G401 (cell line): ENCODE measurements around the gene AGBL1. TPM values are rescaled to one million over a fixed set of nuclear protein-coding genes. Genes with fewer than 3 reads are reported as not detected.
"Not testable (repeated sequence)": the region's sequence is repeated elsewhere in the genome, so short reads cannot be mapped to it uniquely, and the experiment has no call there.

ENCODE experiments used
- DNase-seq: peaks from one replicate; pipeline ENCODE4 v3.0.0-alpha.2; 2015; ENCODE audit warnings: low spot score
- in situ Hi-C: cut with HindIII; loops from 2 replicates; pipeline ENCODE4 v1.10.0; 2016; ENCODE audit warnings: low sequenced_read_pairs, mixed read lengths
- total RNA-seq: library from RNA; depleted of rRNA; stranded (reverse); fragments of >200 nt; shearing (Covaris generic); gene quantifications from 2 replicates; pipeline ENCODE4 v1.2.3, GENCODE V29; 2014

Gene AGBL1
- total RNA-seq, 1 experiment from 2014 or later = not detected

GRCh38 chr15:86077070-86077469 is 2.6 kb upstream of the AGBL1 start:
- in situ Hi-C loops = no loop called here
- no peak for DNase-seq

GRCh38 chr15:86080302-86080701 is 631 bp downstream of the AGBL1 start:
- in situ Hi-C loops = no loop called here
- no peak for DNase-seq

- in situ Hi-C loops = no loop called here
- peak; percentile 88 for DNase-seq
These were observed 3.1 kb downstream of the AGBL1 start for GRCh38 chr15:86082619-86083380.

- in situ Hi-C loops = no loop called here
- DNase-seq = no peak
These were observed 8.1 kb downstream of the AGBL1 start for GRCh38 chr15:86087808-86088207.

- in situ Hi-C loops = no loop called here
- no peak for DNase-seq
These were observed 9.8 kb downstream of the AGBL1 start for GRCh38 chr15:86089422-86089821.

GRCh38 chr15:86101818-86102217 is 22.1 kb downstream of the AGBL1 start:
- DNase-seq = no peak
- in situ Hi-C loops = no loop called here

- in situ Hi-C loops = no loop called here
- DNase-seq = no peak
These were observed 24.2 kb downstream of the AGBL1 start for GRCh38 chr15:86103825-86104224.

- in situ Hi-C loops = no loop called here
- no peak for DNase-seq
These were observed 26.6 kb downstream of the AGBL1 start for GRCh38 chr15:86106306-86106705.

GRCh38 chr15:86115145-86115801 is 35.6 kb downstream of the AGBL1 start:
- peak; percentile 48 for DNase-seq
- in situ Hi-C loops = no loop called here

- DNase-seq = no peak
- in situ Hi-C loops = no loop called here
These were observed 42.0 kb downstream of the AGBL1 start for GRCh38 chr15:86121568-86122225.

GRCh38 chr15:86122691-86123391 is 43.2 kb downstream of the AGBL1 start:
- in situ Hi-C loops, DNase-seq: not testable (repeated sequence)

GRCh38 chr15:86125775-86126174 is 46.1 kb downstream of the AGBL1 start:
- DNase-seq = no peak
- in situ Hi-C loops = no loop called here

GRCh38 chr15:86127547-86127946 is 47.9 kb downstream of the AGBL1 start:
- in situ Hi-C loops = no loop called here
- DNase-seq = no peak

- in situ Hi-C loops = no loop called here
These were observed 55.4 kb downstream of the AGBL1 start for GRCh38 chr15:86135041-86135440.

GRCh38 chr15:86136861-86137260 is 57.2 kb downstream of the AGBL1 start:
- in situ Hi-C loops = no loop called here
- no peak for DNase-seq

More at GRCh38 chr15:86135041-86135440, 55.4 kb downstream of the AGBL1 start:
- DNase-seq = no peak

GRCh38 chr15:86138798-86139197 is 59.1 kb downstream of the AGBL1 start:
- no peak for DNase-seq
- in situ Hi-C loops = no loop called here

GRCh38 chr15:86139828-86140227 is 60.2 kb downstream of the AGBL1 start:
- in situ Hi-C loops = no loop called here

GRCh38 chr15:86154705-86155104 is 75.0 kb downstream of the AGBL1 start:
- DNase-seq = no peak
- in situ Hi-C loops = no loop called here

More at GRCh38 chr15:86139828-86140227, 60.2 kb downstream of the AGBL1 start:
- DNase-seq = no peak

- in situ Hi-C loops = no loop called here
- no peak for DNase-seq
These were observed 75.9 kb downstream of the AGBL1 start for GRCh38 chr15:86155551-86155950.
